RWPE2 (cell line): ENCODE results near the gene SLC48A1.
A peak's percentile ranks its signal among the peaks of the same experiment; 100 is the strongest.

Source experiments
- ATAC-seq: fragments of 200-7000 bp; cut with Tn5 transposase; 3 replicates; pipeline ENCODE4 v1.9.1; 2021; ENCODE audit warnings: low read depth
- DNase-seq: peaks from one replicate; pipeline ENCODE4 v3.0.0-alpha.2; 2020; ENCODE audit warnings: low spot score
- H3K27ac ChIP-seq: fragments of 450-650 bp; 2 replicates; pipeline ENCODE4 v1.5.1; 2017; ENCODE audit warnings: mild to moderate bottlenecking; ENCODE audit not compliant: poor library complexity, severe bottlenecking
- H3K27me3 ChIP-seq: fragments of 250-450 bp; sonication (Bioruptor Pico); 2 replicates; pipeline ENCODE4 v1.5.1; 2021; ENCODE audit warnings: mild to moderate bottlenecking, moderate library complexity; ENCODE audit not compliant: insufficient read depth, poor library complexity, severe bottlenecking
- H3K36me3 ChIP-seq: fragments of 250-450 bp; sonication (Bioruptor Pico); 2 replicates; pipeline ENCODE4 v1.5.1; 2020; ENCODE audit warnings: low read depth, mild to moderate bottlenecking, moderate library complexity
- H3K4me1 ChIP-seq: fragments of 250-450 bp; sonication (Bioruptor Pico); 2 replicates; pipeline ENCODE4 v1.5.1; 2021; ENCODE audit warnings: mild to moderate bottlenecking, moderate library complexity; ENCODE audit not compliant: insufficient read depth, poor library complexity, severe bottlenecking
- H3K4me3 ChIP-seq: fragments of 250-450 bp; sonication (Bioruptor Pico); 2 replicates; pipeline ENCODE4 v1.5.1; 2021; ENCODE audit warnings: mild to moderate bottlenecking, moderate library complexity; ENCODE audit not compliant: severe bottlenecking
- H3K9me3 ChIP-seq: fragments of 250-450 bp; sonication (Bioruptor Pico); 2 replicates; pipeline ENCODE4 v1.5.1; 2021; ENCODE audit warnings: mild to moderate bottlenecking, moderate library complexity; ENCODE audit not compliant: severe bottlenecking
- CTCF ChIP-seq: fragments of 450-650 bp; IDR thresholded peaks from one replicate; pipeline ENCODE4 v1.5.1; 2017; ENCODE audit warnings: mild to moderate bottlenecking, moderate library complexity; ENCODE audit not compliant: poor library complexity, severe bottlenecking

Gene SLC48A1

GRCh38 chr12:47773062-47773857 is at the start of gene SLC48A1:
TSS of gene SLC48A1 (plus strand) at chr12:47773238. CDS start at chr12:47773305, 67 bp downstream.
- peak; percentile 88 for TF ChIP-seq CTCF
- ATAC-seq (peak; percentile 62), DNase-seq (no peak)
- Histone ChIP-seq H3K9me3 (no peaks in the 10 kb centered on the region), H3K27me3 (no peaks in the 10 kb centered on the region), H3K27ac (peak within 1 kb of the TSS; percentile 14), H3K4me3 (peak within 1 kb of the TSS; percentile 88), H3K4me1 (peaks cover 29% of the 10 kb centered on the region), H3K36me3 (no peaks in the 10 kb centered on the region)

GRCh38 chr12:47725091-47725772 is 47.8 kb upstream of the SLC48A1 start, which contains the start of gene ENDOU:
TSS of gene ENDOU (minus strand) at chr12:47725490. CDS start at chr12:47725413, 77 bp downstream.
- H3K36me3 ChIP-seq, result no peaks in the 10 kb centered on the region
- H3K4me3 ChIP-seq, result no peak within 1 kb of the TSS
- H3K27me3 ChIP-seq, result no peaks in the 10 kb centered on the region
- H3K9me3 ChIP-seq, result no peaks in the 10 kb centered on the region
- 0 out of 3 replicates have a peak, but pooled peaks have one; percentile 21 for ATAC-seq
- H3K27ac ChIP-seq, result no peak within 1 kb of the TSS
- TF ChIP-seq CTCF, result no peak
- no peak for DNase-seq
- H3K4me1 ChIP-seq, result peaks cover 4% of the 10 kb centered on the region

GRCh38 chr12:47725893-47726292 is 47.1 kb upstream of the SLC48A1 start:
- Histone ChIP-seq H3K27ac (no peak overlapping the region), H3K4me3 (no peak overlapping the region), H3K4me1 (peaks cover 4% of the 10 kb centered on the region), H3K9me3 (no peaks in the 10 kb centered on the region), H3K36me3 (no peaks in the 10 kb centered on the region), H3K27me3 (no peaks in the 10 kb centered on the region)
- ATAC-seq, result peak; percentile 30; the same call in 1 of the 3 replicates
- no peak for DNase-seq
- no peak for TF ChIP-seq CTCF

GRCh38 chr12:47729233-47729632 is 43.8 kb upstream of the SLC48A1 start:
- no peaks in the 10 kb centered on the region for H3K9me3 ChIP-seq
- no peak overlapping the region for H3K27ac ChIP-seq
- H3K36me3 ChIP-seq, result no peaks in the 10 kb centered on the region
- DNase-seq (no peak), ATAC-seq (no peak)
- no peaks in the 10 kb centered on the region for H3K27me3 ChIP-seq
- no peak overlapping the region for H3K4me3 ChIP-seq
- TF ChIP-seq CTCF, result no peak
- peaks cover 4% of the 10 kb centered on the region for H3K4me1 ChIP-seq
